GM19025 (cell line): ENCODE measurements around the gene IQCN.

Experiments used
- ATAC-seq: cut with Tn5 transposase; IDR thresholded peaks from one replicate; pipeline ENCODE4 v1.9.1; 2021; ENCODE audit warnings: mild to moderate bottlenecking, low read depth, moderate library complexity; ENCODE audit not compliant: unreplicated experiment

The IQCN gene

DNA sequence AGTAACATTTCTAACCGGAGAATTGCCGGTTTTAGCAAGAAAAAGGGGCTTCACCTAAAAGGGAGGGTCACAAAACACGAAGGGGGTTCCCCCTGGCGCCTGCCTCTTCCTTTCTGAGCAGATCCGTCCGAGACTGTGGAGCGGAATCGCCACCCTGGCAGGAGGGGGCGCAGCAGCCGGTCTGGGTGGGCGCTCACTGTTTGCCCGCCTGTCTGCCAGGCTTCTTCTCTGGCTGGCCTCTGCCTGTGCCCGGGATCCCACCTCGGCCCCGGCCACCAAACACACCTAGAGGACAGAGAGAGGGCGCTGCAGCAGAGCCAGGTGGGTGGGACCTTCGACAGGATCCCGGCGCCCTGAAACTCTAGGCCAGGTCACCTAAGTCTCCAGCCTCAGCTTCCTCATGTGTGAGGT is 33.0 kb upstream of the IQCN start:
- ATAC-seq = no peak

GRCh38 chr19:18306888-18307260 is 32.6 kb upstream of the IQCN start:
- no peak for ATAC-seq

GRCh38 chr19:18306209-18306887 is 32.1 kb upstream of the IQCN start:
- ATAC-seq = no peak

- no peak for ATAC-seq
Observed at GRCh38 chr19:18304458-18305310, 30.4 kb upstream of the IQCN start.

- no peak for ATAC-seq
Observed at GRCh38 chr19:18304208-18304457, 29.9 kb upstream of the IQCN start.

DNA sequence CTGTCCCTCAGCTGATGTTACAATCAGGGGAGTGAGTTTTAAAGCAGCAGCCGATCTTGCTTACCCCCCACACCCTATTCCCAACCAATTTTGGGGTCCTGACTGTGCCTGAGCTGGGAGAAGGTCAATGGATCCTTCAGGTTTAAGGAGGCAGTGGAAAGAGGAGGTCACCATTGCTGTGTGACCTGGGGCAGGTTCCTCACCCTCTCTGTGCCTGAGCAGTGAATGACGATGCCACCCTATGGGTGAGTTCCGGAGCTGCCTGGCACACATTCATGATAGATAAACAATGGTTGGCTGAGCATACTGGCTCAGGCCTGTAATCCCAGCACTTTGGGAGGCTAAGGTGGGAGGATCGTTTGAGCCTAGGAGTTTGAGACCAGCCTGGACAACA is 27.5 kb upstream of the IQCN start:
- ATAC-seq = no peak

DNA sequence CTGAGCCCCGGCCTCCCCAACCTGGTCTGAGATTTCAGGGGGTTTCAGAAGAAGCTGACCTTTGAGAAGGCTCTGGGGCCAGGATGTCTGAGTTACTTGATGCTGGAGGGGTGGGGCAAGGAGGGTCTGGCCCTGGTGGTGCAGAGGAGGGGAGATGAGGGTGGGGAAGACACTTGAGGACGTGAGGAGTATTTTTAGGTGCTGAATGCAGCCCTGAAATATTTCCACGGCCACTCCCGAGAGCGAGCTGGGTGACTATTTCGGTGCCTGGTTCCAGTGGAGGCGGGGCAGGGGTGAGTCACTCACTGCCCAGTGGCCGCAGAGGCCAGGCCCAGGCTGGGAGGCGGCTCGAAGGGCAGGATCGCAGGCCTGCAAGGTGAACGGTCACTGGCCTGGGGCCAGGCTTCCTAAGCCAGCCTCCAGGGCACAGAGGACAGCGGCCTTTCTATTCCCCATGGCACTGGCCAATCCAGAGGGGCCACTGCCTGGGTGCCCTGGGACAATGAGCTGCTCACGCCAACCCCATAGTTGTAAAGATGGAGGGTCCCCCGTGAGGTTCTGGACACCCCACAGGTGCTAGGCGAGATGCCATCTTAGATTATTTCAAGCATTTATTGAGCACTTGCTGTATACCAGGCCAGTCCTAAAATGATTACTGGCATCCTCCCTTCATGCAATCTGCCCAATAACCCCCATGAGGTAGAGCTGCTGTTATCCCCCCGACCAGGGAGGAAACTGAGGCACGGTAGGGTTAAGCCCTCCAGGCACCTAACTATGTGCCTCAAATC is 26.9 kb upstream of the IQCN start:
- no peak for ATAC-seq

- ATAC-seq = no peak
Observed at GRCh38 chr19:18299654-18300053, 25.4 kb upstream of the IQCN start.

DNA sequence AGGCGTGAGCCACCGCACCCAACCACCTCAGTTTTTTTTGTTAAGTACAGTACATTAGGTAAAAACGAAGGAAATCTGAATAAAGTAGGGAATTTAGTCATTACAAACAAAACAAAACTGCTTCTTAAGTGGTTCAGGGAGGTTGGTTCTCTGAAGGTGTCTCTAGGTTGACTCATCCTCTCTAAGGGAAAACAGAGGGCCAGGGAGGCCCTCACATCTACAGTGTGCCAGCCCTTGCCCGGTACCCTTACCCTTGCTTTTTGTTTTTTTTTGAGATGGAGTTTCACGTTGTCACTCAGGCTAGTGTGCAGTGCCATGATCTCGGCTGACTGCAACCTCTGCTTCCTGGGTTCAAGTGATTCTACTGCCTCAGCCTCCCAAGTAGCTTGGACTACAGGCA is 24.3 kb upstream of the IQCN start:
- no peak for ATAC-seq

GRCh38 chr19:18297308-18297707 is 23.1 kb upstream of the IQCN start:
- no peak for ATAC-seq

DNA sequence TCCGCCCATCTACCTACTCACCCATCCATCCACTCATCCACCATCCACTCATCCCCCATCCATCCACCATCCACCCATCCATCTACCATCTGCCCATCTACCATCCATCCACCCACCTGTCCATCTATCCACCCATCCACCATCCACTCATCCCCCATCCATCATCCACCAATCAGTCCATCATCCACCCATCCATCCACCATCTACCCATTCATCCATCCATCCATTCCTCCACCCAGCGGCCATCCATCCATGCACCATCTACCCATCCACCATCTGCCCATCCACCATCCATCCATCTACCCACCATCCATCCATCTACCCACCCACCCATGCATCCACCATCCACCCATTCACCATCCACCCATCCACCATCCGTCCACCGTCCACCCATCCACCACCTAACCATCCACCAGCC is 20.8 kb upstream of the IQCN start:
- no peak for ATAC-seq

DNA sequence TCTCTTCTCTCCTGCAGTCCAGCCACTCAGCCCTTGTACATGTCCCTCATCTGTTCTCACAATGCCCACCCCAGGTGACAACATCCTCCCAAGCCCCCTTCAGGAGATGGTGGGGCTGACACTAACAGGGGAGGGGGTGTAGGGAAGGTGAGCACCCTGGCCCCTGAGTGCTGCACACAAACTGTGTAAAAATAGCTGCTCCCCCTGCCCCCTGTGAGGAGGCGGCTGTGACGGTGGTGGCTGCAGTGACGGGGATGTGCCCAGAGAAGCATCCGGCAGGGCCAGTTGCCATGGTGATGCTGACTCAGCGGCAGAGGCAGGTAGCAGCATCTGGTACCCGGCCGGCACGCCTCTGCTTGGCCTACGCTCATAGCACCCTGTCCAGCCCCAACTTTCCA is 20.2 kb upstream of the IQCN start:
- ATAC-seq = no peak

- no peak for ATAC-seq
Observed at GRCh38 chr19:18293642-18294466, 19.6 kb upstream of the IQCN start.

DNA sequence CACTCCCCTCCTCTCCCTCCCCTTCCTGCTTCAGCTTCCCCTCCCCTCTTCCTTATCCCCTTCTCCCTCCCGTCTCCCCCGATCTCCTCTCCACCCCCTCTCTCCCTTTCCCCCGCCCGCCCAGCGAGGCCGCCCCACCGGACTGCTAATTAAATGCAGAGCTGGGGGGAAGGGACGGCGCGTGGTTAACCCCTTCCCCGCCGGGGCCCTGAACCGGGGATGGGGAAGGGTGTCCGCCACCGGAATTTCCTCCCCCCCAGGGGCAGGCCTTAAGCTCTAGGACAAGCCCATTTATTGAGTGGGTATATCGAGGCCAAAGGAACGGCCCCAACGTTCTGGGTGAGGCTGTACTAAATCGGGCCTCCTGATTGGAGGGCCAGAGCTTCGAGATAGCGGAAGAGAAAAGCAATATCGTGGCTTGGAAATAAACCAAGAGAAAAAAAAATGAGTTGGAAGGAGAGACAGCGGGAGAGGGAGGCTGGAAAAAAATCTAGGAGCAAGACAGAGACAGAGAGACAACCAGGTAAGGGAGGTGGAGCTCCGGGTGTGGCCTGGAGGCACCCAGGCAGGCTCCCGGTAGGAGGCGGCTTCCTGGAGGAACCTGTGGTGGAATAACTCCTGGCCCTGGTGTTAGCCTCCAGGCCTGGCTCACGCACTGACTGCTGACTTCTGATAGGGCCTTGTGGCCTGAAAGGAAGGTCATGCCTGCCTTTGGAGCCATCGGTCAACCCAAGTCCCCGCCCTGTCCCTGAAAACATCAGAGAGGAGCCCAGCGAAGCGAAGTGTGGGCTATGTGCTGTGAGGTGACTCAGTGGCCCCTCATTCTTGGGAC is 18.8 kb upstream of the IQCN start:
- ATAC-seq = no peak

DNA sequence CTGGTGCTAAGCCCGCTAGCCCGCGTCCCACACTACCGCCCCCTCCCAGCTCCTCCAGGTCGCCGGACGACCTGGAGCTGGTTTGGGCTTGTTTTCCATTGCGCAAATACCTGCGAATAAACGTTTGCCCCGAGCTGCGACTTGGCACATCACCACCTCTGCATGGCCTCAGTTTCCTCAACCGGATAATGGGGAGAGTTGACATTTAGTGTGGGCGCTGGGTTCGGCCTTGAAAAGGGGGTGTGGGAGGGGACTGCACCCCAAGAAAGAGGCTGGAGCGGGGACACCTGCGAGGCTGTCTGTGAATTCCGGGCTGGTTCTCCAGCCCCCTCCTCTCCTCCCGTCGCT is 18.2 kb upstream of the IQCN start:
- no peak for ATAC-seq

- ATAC-seq = peak; percentile 35
Observed at GRCh38 chr19:18291590-18292461, 17.6 kb upstream of the IQCN start.

DNA sequence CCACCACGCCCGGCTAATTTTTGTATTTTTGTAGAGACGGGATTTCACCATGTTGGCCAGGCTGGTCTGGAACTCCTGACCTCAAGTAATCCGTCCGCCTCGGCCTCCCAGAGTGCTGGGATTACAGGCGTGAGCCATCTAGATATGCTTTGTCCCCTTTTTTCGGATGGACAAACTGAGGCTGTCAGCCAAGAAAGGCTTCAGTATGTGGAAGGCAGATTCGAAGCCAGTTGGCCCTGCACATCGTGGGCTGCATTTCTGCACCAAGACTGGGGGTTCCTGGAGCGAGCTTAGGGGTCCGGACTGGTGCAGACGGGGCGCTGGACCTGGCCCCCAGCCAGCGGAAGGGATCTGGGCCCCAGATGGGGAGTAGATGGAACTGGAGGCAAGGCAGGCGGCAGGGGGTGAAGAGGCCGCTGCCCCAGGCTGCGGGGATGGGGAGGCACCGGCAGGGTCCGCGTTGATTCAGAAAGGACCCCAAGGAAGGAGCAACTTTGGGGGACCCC is 16.8 kb upstream of the IQCN start:
- ATAC-seq = no peak

DNA sequence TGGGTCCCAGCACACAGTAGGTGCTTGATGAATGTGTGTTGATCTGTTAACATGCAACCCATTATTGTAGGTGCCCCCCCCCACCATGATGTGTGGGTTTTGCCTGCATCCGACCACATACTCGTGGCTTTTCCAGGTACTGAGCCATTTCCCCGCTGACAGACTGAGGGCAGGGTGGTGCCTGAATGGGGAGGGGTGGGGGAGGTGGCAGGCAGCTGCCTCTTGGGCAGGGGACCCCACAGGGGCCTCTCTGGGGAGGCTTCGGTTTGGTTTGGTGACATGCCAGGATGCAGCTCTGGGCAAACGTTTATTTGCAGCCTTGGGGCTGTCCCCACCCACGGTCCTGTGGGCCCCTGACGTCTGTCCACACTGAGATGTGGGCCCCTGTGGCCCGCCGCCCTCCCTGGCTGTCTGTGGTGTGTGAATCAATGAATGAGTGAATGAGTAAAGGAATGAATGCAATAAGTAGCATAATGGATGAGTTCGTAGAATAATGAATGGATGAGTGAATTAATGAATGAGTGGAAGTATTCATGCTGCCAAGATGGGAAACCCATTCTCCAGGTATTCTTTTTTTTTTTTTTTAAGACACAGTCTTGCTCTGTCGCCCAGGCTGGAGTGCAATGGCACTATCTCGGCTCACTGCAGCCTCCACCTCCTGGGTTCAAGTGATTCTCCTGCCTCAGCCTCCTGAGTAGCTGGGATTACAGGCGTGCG is 16.2 kb upstream of the IQCN start:
- ATAC-seq = no peak
